Measurements from ENCODE around the gene MYO1E.

DNA sequence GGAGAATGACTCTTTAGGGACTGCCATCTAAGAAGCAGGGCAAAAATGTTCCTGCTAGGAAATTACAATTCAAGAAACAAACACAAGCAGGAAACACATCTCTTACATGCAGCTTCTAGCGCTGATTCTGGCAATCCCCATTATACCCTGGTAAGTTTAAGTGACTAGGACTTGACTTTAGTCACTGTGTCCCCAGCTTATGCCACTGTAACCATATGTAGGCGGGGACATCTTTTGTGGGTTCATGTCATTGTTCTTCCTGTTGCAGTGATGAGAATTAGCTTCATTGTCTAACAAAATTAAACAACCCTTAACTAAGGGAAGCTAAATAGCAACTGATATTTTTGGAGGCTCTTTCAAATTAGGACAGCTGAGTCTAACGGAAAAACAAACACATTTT is 47.4 kb upstream of the MYO1E start:
- TF ChIP-seq, protein P1, sequence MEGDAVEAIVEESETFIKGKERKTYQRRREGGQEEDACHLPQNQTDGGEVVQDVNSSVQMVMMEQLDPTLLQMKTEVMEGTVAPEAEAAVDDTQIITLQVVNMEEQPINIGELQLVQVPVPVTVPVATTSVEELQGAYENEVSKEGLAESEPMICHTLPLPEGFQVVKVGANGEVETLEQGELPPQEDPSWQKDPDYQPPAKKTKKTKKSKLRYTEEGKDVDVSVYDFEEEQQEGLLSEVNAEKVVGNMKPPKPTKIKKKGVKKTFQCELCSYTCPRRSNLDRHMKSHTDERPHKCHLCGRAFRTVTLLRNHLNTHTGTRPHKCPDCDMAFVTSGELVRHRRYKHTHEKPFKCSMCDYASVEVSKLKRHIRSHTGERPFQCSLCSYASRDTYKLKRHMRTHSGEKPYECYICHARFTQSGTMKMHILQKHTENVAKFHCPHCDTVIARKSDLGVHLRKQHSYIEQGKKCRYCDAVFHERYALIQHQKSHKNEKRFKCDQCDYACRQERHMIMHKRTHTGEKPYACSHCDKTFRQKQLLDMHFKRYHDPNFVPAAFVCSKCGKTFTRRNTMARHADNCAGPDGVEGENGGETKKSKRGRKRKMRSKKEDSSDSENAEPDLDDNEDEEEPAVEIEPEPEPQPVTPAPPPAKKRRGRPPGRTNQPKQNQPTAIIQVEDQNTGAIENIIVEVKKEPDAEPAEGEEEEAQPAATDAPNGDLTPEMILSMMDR (IDR thresholded peaks at IDR 0.05): no peak
- TF ChIP-seq POLR2A (IDR thresholded peaks at IDR 0.05): no peak

Measured in uterus (tissue), 2 donors.